ENCODE measurements around the gene RPL3. TPM values are rescaled to one million over a fixed set of nuclear protein-coding genes. Genes with fewer than 3 reads are reported as not detected.

The RPL3 gene
- total RNA-seq, 1 experiment from 2014 or later: 3,475 TPM

GRCh38 chr22:39308614-39309363, 10.6 kb downstream of the RPL3 start:
- Mint-ChIP-seq H3K36me3 (ENCODE audit: insufficient read depth, unreplicated experiment) (peaks cover 39% of the 10 kb centered on the region), H3K4me3 (ENCODE audit: unreplicated experiment) (peak overlapping the region; percentile 62), H3K9me3 (ENCODE audit: unreplicated experiment) (no peaks in the 10 kb centered on the region), H3K27me3 (ENCODE audit: insufficient read depth, unreplicated experiment) (no peaks in the 10 kb centered on the region), H3K4me1 (ENCODE audit: insufficient read depth, unreplicated experiment) (peaks cover 30% of the 10 kb centered on the region), H3K27ac (ENCODE audit: low read depth, unreplicated experiment) (peak overlapping the region; percentile 59)
- no TSS peak for BruUV-seq (replicated peaks)
- no peak for TF ChIP-seq CTCF (IDR thresholded peaks at IDR 0.05; ENCODE audit: unreplicated experiment)
- POLR2A ChIA-PET: interaction anchor here (0.7 to 4.0 kb wide), 11 partner anchors 9 to 141 kb away, joined by 3 to 38 read pairs (median 5); partner anchors contain the start of gene RPL3
- CTCF ChIA-PET: interaction anchor here (0.6 to 12.1 kb wide), 13 partner anchors 8 to 644 kb away, joined by 3 to 256 read pairs (median 5); no protein-coding TSS in a partner anchor
- DNase-seq (ENCODE audit: unreplicated experiment): peak; percentile 93
- intact Hi-C loops (cut with micrococcal nuclease): no loop called here

GRCh38 chr22:39306456-39307361, 12.7 kb downstream of the RPL3 start:
- Mint-ChIP-seq H3K27ac (ENCODE audit: low read depth, unreplicated experiment) (peak overlapping the region; percentile 55), H3K9me3 (ENCODE audit: unreplicated experiment) (no peaks in the 10 kb centered on the region), H3K4me1 (ENCODE audit: insufficient read depth, unreplicated experiment) (peaks cover 36% of the 10 kb centered on the region), H3K27me3 (ENCODE audit: insufficient read depth, unreplicated experiment) (no peaks in the 10 kb centered on the region), H3K4me3 (ENCODE audit: unreplicated experiment) (no peak overlapping the region), H3K36me3 (ENCODE audit: insufficient read depth, unreplicated experiment) (peaks cover 18% of the 10 kb centered on the region)
- TF ChIP-seq CTCF (IDR thresholded peaks at IDR 0.05; ENCODE audit: unreplicated experiment): peak; percentile 25
- intact Hi-C loops (cut with micrococcal nuclease): no loop called here
- CTCF ChIA-PET: interaction anchor here (0.6 to 1.6 kb wide), 6 partner anchors 27 to 729 kb away, joined by 3 to 7 read pairs (median 3); no protein-coding TSS in a partner anchor
- peak; percentile 58 for DNase-seq (ENCODE audit: unreplicated experiment)
- no TSS peak for BruUV-seq (replicated peaks)
- POLR2A ChIA-PET: interaction anchor here (1.0 to 1.3 kb wide), 2 partner anchors 9 to 67 kb away, joined by 3 read pairs; no protein-coding TSS in a partner anchor

- H3K27me3 Mint-ChIP-seq (ENCODE audit: insufficient read depth, unreplicated experiment): no peaks in the 10 kb centered on the region
- TF ChIP-seq CTCF (IDR thresholded peaks at IDR 0.05; ENCODE audit: unreplicated experiment): no peak
- intact Hi-C loops (cut with micrococcal nuclease): no loop called here
- no peak overlapping the region for H3K4me3 Mint-ChIP-seq (ENCODE audit: unreplicated experiment)
- H3K27ac Mint-ChIP-seq (ENCODE audit: low read depth, unreplicated experiment): no peak overlapping the region
- POLR2A ChIA-PET: interaction anchor here (0.6 to 1.1 kb wide), 4 partner anchors 13 to 98 kb away, joined by 3 to 5 read pairs (median 4); partner anchors contain the start of gene RPL3
- peaks cover 32% of the 10 kb centered on the region for H3K4me1 Mint-ChIP-seq (ENCODE audit: insufficient read depth, unreplicated experiment)
- no peaks in the 10 kb centered on the region for H3K36me3 Mint-ChIP-seq (ENCODE audit: insufficient read depth, unreplicated experiment)
- CTCF ChIA-PET: interaction anchor here (1.0 to 1.1 kb wide), 3 partner anchors 12 to 134 kb away, joined by 3 to 5 read pairs (median 4); no protein-coding TSS in a partner anchor
- H3K9me3 Mint-ChIP-seq (ENCODE audit: unreplicated experiment): no peaks in the 10 kb centered on the region
- no TSS peak for BruUV-seq (replicated peaks)
- DNase-seq (ENCODE audit: unreplicated experiment): no peak
Observed at GRCh38 chr22:39303892-39304671, 15.3 kb downstream of the RPL3 start.

Measured in MCF 10A (cell line).